KMS-11 (cell line): ENCODE data around the gene ADCK2.

Source experiments
- H2AFZ ChIP-seq: fragments of 200-600 bp; sonication (generic); 2 replicates; pipeline ENCODE4 v1.6.1; 2016; ENCODE audit warnings: antibody characterized with exemption, mixed run types, low read depth
- H3K27ac ChIP-seq: fragments of 200-600 bp; sonication (generic); 2 replicates; pipeline ENCODE4 v1.6.1; 2016; ENCODE audit warnings: mild to moderate bottlenecking, mixed run types
- H3K27me3 ChIP-seq: fragments of 200-600 bp; sonication (generic); 2 replicates; pipeline ENCODE4 v1.6.1; 2017; ENCODE audit warnings: mild to moderate bottlenecking, low read depth, mixed run types, moderate library complexity; ENCODE audit not compliant: insufficient read depth
- H3K36me3 ChIP-seq: fragments of 200-600 bp; sonication (generic); 2 replicates; pipeline ENCODE4 v1.6.1; 2017; ENCODE audit warnings: mild to moderate bottlenecking, mixed run types; ENCODE audit not compliant: insufficient read depth
- H3K4me1 ChIP-seq: fragments of 200-600 bp; sonication (generic); 2 replicates; pipeline ENCODE4 v1.6.1; 2016; ENCODE audit warnings: mild to moderate bottlenecking, low read depth, mixed run types; ENCODE audit not compliant: poor library complexity, severe bottlenecking
- H3K4me2 ChIP-seq: fragments of 200-600 bp; sonication (generic); 2 replicates; pipeline ENCODE4 v1.7.0; 2016; ENCODE audit warnings: mild to moderate bottlenecking, mixed run types
- H3K4me3 ChIP-seq: fragments of 200-600 bp; sonication (generic); IDR thresholded peaks from 2 replicates; pipeline ENCODE4 v1.6.1; 2017; ENCODE audit warnings: low read depth, low read length, mixed read lengths; ENCODE audit not compliant: insufficient read depth
- H3K79me2 ChIP-seq: fragments of 200-600 bp; sonication (generic); 2 replicates; pipeline ENCODE4 v1.6.1; 2016; ENCODE audit warnings: low read depth, mixed run types; ENCODE audit not compliant: insufficient read depth
- H3K9ac ChIP-seq: fragments of 200-600 bp; sonication (generic); 2 replicates; pipeline ENCODE4 v1.6.1; 2016; ENCODE audit warnings: mild to moderate bottlenecking, mixed run types
- H4K20me1 ChIP-seq: fragments of 200-600 bp; sonication (generic); 2 replicates; pipeline ENCODE4 v1.6.1; 2016; ENCODE audit warnings: mild to moderate bottlenecking, mixed run types; ENCODE audit not compliant: insufficient read depth
- CTCF ChIP-seq: fragments of 200-600 bp; sonication (generic); conservative IDR thresholded peaks from 2 replicates; pipeline ENCODE4 v1.6.1; 2017; ENCODE audit warnings: low read depth, mild to moderate bottlenecking, antibody characterized with exemption, low read length, moderate library complexity, mixed read lengths

Gene ADCK2

GRCh38 chr7:140681766-140682165 is 9.0 kb downstream of the ADCK2 start:
- H3K36me3 ChIP-seq: no peaks in the 10 kb centered on the region
- no peaks in the 10 kb centered on the region for H3K79me2 ChIP-seq
- H3K4me2 ChIP-seq: no peak overlapping the region
- no peak overlapping the region for H2AFZ ChIP-seq
- TF ChIP-seq CTCF: no peak
- no peaks in the 10 kb centered on the region for H3K4me1 ChIP-seq
- no peaks in the 10 kb centered on the region for H3K27me3 ChIP-seq
- no peak overlapping the region for H3K9ac ChIP-seq
- no peak overlapping the region for H3K4me3 ChIP-seq
- H4K20me1 ChIP-seq: no peaks in the 10 kb centered on the region
- no peak overlapping the region for H3K27ac ChIP-seq

- no peak overlapping the region for H3K9ac ChIP-seq
- no peak for TF ChIP-seq CTCF
- H3K4me2 ChIP-seq: no peak overlapping the region
- no peaks in the 10 kb centered on the region for H3K36me3 ChIP-seq
- no peaks in the 10 kb centered on the region for H3K4me1 ChIP-seq
- H2AFZ ChIP-seq: no peak overlapping the region
- no peaks in the 10 kb centered on the region for H4K20me1 ChIP-seq
- H3K27ac ChIP-seq: no peak overlapping the region
- H3K4me3 ChIP-seq: no peak overlapping the region
- no peaks in the 10 kb centered on the region for H3K79me2 ChIP-seq
- no peaks in the 10 kb centered on the region for H3K27me3 ChIP-seq
These were observed 10.9 kb downstream of the ADCK2 start for GRCh38 chr7:140683657-140684056.

- H4K20me1 ChIP-seq: no peaks in the 10 kb centered on the region
- no peak for TF ChIP-seq CTCF
- H2AFZ ChIP-seq: no peak overlapping the region
- no peak overlapping the region for H3K4me3 ChIP-seq
- no peak overlapping the region for H3K9ac ChIP-seq
- H3K36me3 ChIP-seq: no peaks in the 10 kb centered on the region
- H3K79me2 ChIP-seq: no peaks in the 10 kb centered on the region
- no peak overlapping the region for H3K4me2 ChIP-seq
- no peaks in the 10 kb centered on the region for H3K27me3 ChIP-seq
- no peaks in the 10 kb centered on the region for H3K4me1 ChIP-seq
- no peak overlapping the region for H3K27ac ChIP-seq
These were observed 11.6 kb downstream of the ADCK2 start for GRCh38 chr7:140684066-140684950.

- Histone ChIP-seq H2AFZ (no peak overlapping the region), H3K4me3 (no peak overlapping the region), H4K20me1 (no peaks in the 10 kb centered on the region), H3K4me2 (no peak overlapping the region), H3K27ac (no peak overlapping the region), H3K4me1 (no peaks in the 10 kb centered on the region), H3K79me2 (no peaks in the 10 kb centered on the region), H3K36me3 (no peaks in the 10 kb centered on the region), H3K27me3 (no peaks in the 10 kb centered on the region), H3K9ac (no peak overlapping the region)
- TF ChIP-seq CTCF: no peak
These were observed 12.8 kb downstream of the ADCK2 start for GRCh38 chr7:140685407-140686087.
